ENCODE results near the gene MILR1.

DNA sequence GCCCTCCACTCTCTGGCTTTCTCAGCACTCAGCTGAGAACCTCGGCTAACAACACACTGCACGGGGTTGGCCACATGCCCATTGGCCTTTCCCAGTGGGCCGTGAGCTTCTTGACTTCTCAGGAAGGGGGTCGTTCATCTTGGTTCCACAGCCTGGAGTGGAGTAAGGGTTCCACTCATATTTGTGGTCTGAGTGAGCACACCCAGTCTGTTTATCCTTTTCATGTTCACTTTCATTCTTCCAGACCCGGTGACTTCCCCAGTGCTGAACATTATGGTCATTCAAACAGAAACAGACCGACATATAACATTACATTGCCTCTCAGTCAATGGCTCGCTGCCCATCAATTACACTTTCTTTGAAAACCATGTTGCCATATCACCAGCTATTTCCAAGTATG, 8.2 kb downstream of the MILR1 start:
- TF ChIP-seq, protein P1, sequence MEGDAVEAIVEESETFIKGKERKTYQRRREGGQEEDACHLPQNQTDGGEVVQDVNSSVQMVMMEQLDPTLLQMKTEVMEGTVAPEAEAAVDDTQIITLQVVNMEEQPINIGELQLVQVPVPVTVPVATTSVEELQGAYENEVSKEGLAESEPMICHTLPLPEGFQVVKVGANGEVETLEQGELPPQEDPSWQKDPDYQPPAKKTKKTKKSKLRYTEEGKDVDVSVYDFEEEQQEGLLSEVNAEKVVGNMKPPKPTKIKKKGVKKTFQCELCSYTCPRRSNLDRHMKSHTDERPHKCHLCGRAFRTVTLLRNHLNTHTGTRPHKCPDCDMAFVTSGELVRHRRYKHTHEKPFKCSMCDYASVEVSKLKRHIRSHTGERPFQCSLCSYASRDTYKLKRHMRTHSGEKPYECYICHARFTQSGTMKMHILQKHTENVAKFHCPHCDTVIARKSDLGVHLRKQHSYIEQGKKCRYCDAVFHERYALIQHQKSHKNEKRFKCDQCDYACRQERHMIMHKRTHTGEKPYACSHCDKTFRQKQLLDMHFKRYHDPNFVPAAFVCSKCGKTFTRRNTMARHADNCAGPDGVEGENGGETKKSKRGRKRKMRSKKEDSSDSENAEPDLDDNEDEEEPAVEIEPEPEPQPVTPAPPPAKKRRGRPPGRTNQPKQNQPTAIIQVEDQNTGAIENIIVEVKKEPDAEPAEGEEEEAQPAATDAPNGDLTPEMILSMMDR (IDR thresholded peaks at IDR 0.05; ENCODE audit: insufficient read depth, low read depth, low read length) = no peak
- TF ChIP-seq EZH2 (IDR thresholded peaks at IDR 0.05; ENCODE audit: insufficient read depth, low read length) = no peak
